ENCODE results near the gene LSM4. TPM values are rescaled to one million over a fixed set of nuclear protein-coding genes. Genes with fewer than 3 reads are reported as not detected.

LSM4 gene
- total and polyA plus RNA-seq, 2 of the 13 experiments (the other 11 are each of a cell fraction or from before 2014, with no cell fraction given) = 65.8 to 166 TPM

DNA sequence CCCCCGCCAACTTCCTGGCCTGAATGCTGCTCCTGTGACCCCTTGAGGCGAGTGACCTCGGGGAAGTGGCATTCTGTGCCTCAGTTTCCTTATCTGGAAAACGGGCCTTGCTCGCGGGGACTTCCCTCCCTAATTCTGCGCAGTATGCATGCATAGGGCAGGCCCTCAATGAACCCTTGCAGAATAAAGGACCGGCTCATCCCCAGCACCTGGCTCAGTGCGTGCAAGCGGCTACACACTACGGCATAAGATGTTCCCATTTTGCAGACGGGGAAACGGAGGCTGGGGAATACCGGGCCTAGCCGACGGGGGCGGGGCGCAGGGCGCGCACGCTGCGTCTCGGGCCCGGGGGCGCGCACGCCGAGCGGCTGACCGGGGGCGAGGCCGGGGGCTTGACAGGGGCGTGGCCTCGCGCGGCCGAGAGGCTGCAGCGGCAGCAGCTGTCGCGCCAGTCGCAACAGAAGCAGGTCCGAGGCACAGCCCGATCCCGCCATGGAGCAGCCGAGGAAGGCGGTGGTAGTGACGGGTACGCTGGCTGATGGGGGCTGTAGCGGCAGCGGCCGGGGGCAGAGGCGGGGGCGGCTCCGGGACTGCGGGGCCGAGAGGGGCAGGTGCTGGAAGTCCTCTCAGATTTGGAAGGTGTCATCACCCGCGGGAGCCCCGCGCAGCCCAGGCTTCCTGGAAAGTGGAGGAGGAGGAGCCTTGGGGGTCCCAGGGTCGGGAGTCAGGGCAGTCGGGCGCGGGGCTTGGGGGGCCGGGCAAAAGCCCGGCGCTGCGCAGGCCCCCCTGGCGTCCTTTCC, 17.5 kb upstream of the LSM4 start, which contains the start of gene PGPEP1 (continued):
- peak; percentile 41; the same call in 1 of the 2 replicates for TF ChIP-seq ZBTB2 (CRISPR knock-in tag; IDR thresholded peaks at IDR 0.05; ENCODE audit: low read depth)
- no peak for TF ChIP-seq HDAC6 (IDR thresholded peaks at IDR 0.05; ENCODE audit: low read depth, low read length)
- 0 out of 2 replicates have a peak, but pooled peaks have one; percentile 19 for TF ChIP-seq TAF1 (CRISPR knock-in tag; IDR thresholded peaks at IDR 0.05)
- TF ChIP-seq CCDC6 (CRISPR knock-in tag; IDR thresholded peaks at IDR 0.05) = peak; percentile 61; the same call in 1 of the 2 replicates
- no peak for TF ChIP-seq MED13 (CRISPR knock-in tag; IDR thresholded peaks at IDR 0.05)

DNA sequence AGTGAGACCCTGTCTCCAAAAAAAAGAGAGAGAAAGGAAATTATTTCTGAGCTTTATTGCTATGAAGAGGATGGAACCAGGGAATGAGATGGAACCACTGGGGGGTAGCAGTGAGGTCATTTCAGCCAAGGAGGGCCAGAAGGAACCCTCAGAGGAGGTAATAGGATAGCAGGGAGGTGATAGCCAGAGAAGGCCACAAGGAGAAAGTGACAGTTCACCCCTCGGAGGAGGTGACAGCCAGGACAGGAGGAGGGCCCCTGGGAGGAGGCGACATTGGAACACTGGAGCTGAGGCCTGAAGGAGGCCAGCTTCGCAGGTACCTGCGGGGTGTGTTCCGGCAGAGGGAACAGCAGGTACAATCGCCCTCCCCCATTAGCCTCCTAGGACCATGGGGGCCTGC, 16.8 kb upstream of the LSM4 start:
- Histone ChIP-seq H2AFZ (ENCODE audit: low read length) (no peak overlapping the region), H3K4me2 (ENCODE audit: low read depth, low read length) (peak overlapping the region; percentile 77), H4K20me1 (ENCODE audit: insufficient read depth, low read length) (peaks cover 7% of the 10 kb centered on the region), H3K27me3 (ENCODE audit: control insufficient read depth in 1 of 2, insufficient read depth in 2 of 2, low read length in 2 of 2) (no peaks in the 10 kb centered on the region), H3K4me1 (ENCODE audit: insufficient read depth, low read length) (peaks cover 70% of the 10 kb centered on the region), H3K4me3 (replicated peaks in 1 of 3; ENCODE audit: insufficient read depth in 1 of 3, low read depth in 2 of 3, low read length in 3 of 3) (peak overlapping the region; percentile 76 to 97 (median 89); a peak in 5 of 6 replicates), H3K36me3 (replicated peaks in 1 of 2; ENCODE audit: control insufficient read depth in 1 of 2, insufficient read depth in 2 of 2, low read length in 2 of 2) (peaks cover 5 to 26% of the 10 kb centered on the region in 2 experiments; a peak in 3 of 5 replicates), H3K79me2 (ENCODE audit: insufficient read depth, low read length) (peaks cover 13% of the 10 kb centered on the region), H3K27ac (ENCODE audit: extremely low read length, insufficient read depth, low read length) (no peak overlapping the region), H3K9me3 (ENCODE audit: low read length) (no peaks in the 10 kb centered on the region), H3K9ac (ENCODE audit: insufficient read depth, low read depth, low read length) (peak overlapping the region; percentile 90; the same call in 1 of the 2 replicates)
- ChIA-PET POLR2A (interaction anchor here (1.6 to 5.1 kb wide), 6 partner anchors 12 to 180 kb away, joined by 4 to 36 read pairs (median 20); partner anchors contain the start of genes GDF15 and JUND), CTCF (ENCODE audit: low intra/inter-chr PET ratio, low total read pairs) (no interaction called here)
- DNase-seq (ENCODE audit: low spot score) = no peak
- peak; percentile 15 for FAIRE-seq
- BruUV-seq (replicated peaks) = no TSS peak
- in situ Hi-C loops (cut with HindIII; ENCODE audit: extremely low pct_ligation_motif_present, low pct_unique_long_range_greater_than_20kb) = loop anchor here (10.0 kb wide), 1 partner anchor 65 kb away; no protein-coding TSS in a partner anchor
- intact Hi-C loops (cut with micrococcal nuclease; ENCODE audit: unreplicated experiment) = loop anchor here (5.0 kb wide), 1 partner anchor 73 kb away; no protein-coding TSS in a partner anchor
- WGBS (ENCODE audit: low lambda C conversion rate) = 23% methylated on average over 4 of the region's 6 CpGs
- no peak for ATAC-seq
- TF ChIP-seq ZNF205 (CRISPR knock-in tag; IDR thresholded peaks at IDR 0.05) (no peak), ETV5 (CRISPR knock-in tag; IDR thresholded peaks at IDR 0.05; ENCODE audit: borderline replicate concordance) (0 out of 2 replicates have a peak, but pooled peaks have one; percentile 12), GATAD2A (CRISPR knock-in tag; IDR thresholded peaks at IDR 0.05) (no peak), ZNF34 (CRISPR knock-in tag; IDR thresholded peaks at IDR 0.05; ENCODE audit: borderline replicate concordance) (no peak), ZNF891 (CRISPR knock-in tag; IDR thresholded peaks at IDR 0.05) (no peak), CTCF (CRISPR knock-in tag; IDR thresholded peaks at IDR 0.05) (peak; percentile 45), ZKSCAN5 (CRISPR knock-in tag; IDR thresholded peaks at IDR 0.05) (peak; percentile 95), ZNF280B (CRISPR knock-in tag; IDR thresholded peaks at IDR 0.05; ENCODE audit: borderline replicate concordance) (peak; percentile 24; the same call in 1 of the 2 replicates), ZNF292 (CRISPR knock-in tag; IDR thresholded peaks at IDR 0.05; ENCODE audit: borderline replicate concordance, low read depth) (peak; percentile 22; the same call in 1 of the 2 replicates), MIER3 (CRISPR knock-in tag; IDR thresholded peaks at IDR 0.05; ENCODE audit: borderline replicate concordance) (no peak), KDM5B (CRISPR knock-in tag; IDR thresholded peaks at IDR 0.05; ENCODE audit: borderline replicate concordance) (0 out of 2 replicates have a peak, but pooled peaks have one; percentile 12)
